HG02938 (cell line): ENCODE measurements around the gene ARHGAP32.
"Not testable (repeated sequence)": the region's sequence is repeated elsewhere in the genome, so short reads cannot be mapped to it uniquely, and the experiment has no call there.

Source experiments
- ATAC-seq: cut with Tn5 transposase; IDR thresholded peaks from one replicate; pipeline ENCODE4 v1.9.1; 2021; ENCODE audit warnings: mild to moderate bottlenecking, moderate library complexity; ENCODE audit not compliant: unreplicated experiment

The ARHGAP32 gene

GRCh38 chr11:129204150-129204838, 12.2 kb upstream of the ARHGAP32 start:
- no peak for ATAC-seq

- ATAC-seq: no peak
Measured at GRCh38 chr11:129202646-129203045, 10.5 kb upstream of the ARHGAP32 start.

- ATAC-seq: no peak
Measured at GRCh38 chr11:129195682-129196081, 3.6 kb upstream of the ARHGAP32 start.

- ATAC-seq: no peak
Measured at GRCh38 chr11:129191649-129192048, 476 bp downstream of the ARHGAP32 start.

GRCh38 chr11:129190087-129190486, 2.0 kb downstream of the ARHGAP32 start:
- ATAC-seq: no peak

- ATAC-seq: no peak
Measured at GRCh38 chr11:129189646-129190045, 2.5 kb downstream of the ARHGAP32 start.

- not testable (repeated sequence) for ATAC-seq
Measured at GRCh38 chr11:129185082-129185481, 7.0 kb downstream of the ARHGAP32 start.

- ATAC-seq: no peak
Measured at GRCh38 chr11:129184581-129184980, 7.5 kb downstream of the ARHGAP32 start.

GRCh38 chr11:129167315-129167714, 24.8 kb downstream of the ARHGAP32 start:
- no peak for ATAC-seq

GRCh38 chr11:129163714-129164164, 28.4 kb downstream of the ARHGAP32 start:
- ATAC-seq: no peak

- not testable (repeated sequence) for ATAC-seq
Measured at GRCh38 chr11:129157080-129157479, 35.0 kb downstream of the ARHGAP32 start.

- ATAC-seq: no peak
Measured at GRCh38 chr11:129155745-129156144, 36.4 kb downstream of the ARHGAP32 start.

GRCh38 chr11:129148487-129148886, 43.6 kb downstream of the ARHGAP32 start:
- no peak for ATAC-seq

GRCh38 chr11:129146191-129146590, 45.9 kb downstream of the ARHGAP32 start:
- ATAC-seq: no peak

- no peak for ATAC-seq
Measured at GRCh38 chr11:129145276-129145675, 46.8 kb downstream of the ARHGAP32 start.

- ATAC-seq: no peak
Measured at GRCh38 chr11:129144256-129144655, 47.9 kb downstream of the ARHGAP32 start.

- ATAC-seq: no peak
Measured at GRCh38 chr11:129143335-129143734, 48.8 kb downstream of the ARHGAP32 start.

GRCh38 chr11:129141748-129142523, 50.2 kb downstream of the ARHGAP32 start:
- no peak for ATAC-seq

- ATAC-seq: no peak
Measured at GRCh38 chr11:129131316-129131715, 60.8 kb downstream of the ARHGAP32 start.

- not testable (repeated sequence) for ATAC-seq
Measured at GRCh38 chr11:129128881-129129620, 63.1 kb downstream of the ARHGAP32 start.

- ATAC-seq: no peak
Measured at GRCh38 chr11:129119036-129119435, 73.1 kb downstream of the ARHGAP32 start.
